Measurements from ENCODE around the gene ELL. TPM values are rescaled to one million over a fixed set of nuclear protein-coding genes. Genes with fewer than 3 reads are reported as not detected.

The ELL gene
- polyA plus RNA-seq, 3 donors = 12.2 to 35.3 (median 12.6) TPM

DNA sequence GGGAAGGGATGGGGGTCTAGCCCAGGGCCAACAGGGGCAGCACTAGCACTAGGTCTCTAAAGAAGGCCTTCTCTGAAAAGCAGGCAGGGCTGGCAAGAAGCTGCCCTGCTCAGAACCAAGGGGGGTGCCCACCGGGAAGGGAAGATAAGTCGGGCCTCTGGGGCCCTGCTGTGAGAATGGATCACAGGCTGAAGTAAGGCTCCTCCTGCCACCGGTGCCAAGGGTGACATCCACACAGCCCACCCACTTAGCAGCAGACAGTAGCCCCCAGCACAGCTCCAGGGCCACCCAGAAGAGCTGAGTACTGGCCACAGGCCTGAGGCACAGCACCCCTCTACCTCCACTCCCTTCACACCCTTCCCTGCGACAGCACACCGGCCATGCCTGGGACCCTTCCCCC, 5.9 kb downstream of the ELL start:
- Histone ChIP-seq H3K9ac (ENCODE audit: insufficient read depth, low read length, poor library complexity, severe bottlenecking) (peak overlapping the region; percentile 66), H3K36me3 (replicated peaks in 1 of 2; ENCODE audit: control insufficient read depth in 1 of 2, insufficient read depth in 2 of 2, low read length in 2 of 2) (peaks cover 0 to 7% of the 10 kb centered on the region in 2 donors), H3K79me2 (ENCODE audit: insufficient read depth, low read length) (peaks cover 99% of the 10 kb centered on the region), H3K27me3 (ENCODE audit: control insufficient read depth in 2 of 2, insufficient read depth in 2 of 2, low read length in 2 of 2) (no peaks in the 10 kb centered on the region), H4K20me1 (ENCODE audit: insufficient read depth, low read length) (peaks cover 96% of the 10 kb centered on the region), H3K27ac (ENCODE audit: low read depth in 1 of 2, low read length in 2 of 2) (peak overlapping the region; percentile 87 to 91), H3K9me3 (replicated peaks in 1 of 2; ENCODE audit: control insufficient read depth in 1 of 2, insufficient read depth in 1 of 2, low read length in 2 of 2) (no peaks in the 10 kb centered on the region), H3K4me2 (replicated peaks; ENCODE audit: extremely low read depth, low read length, poor library complexity, severe bottlenecking) (peak overlapping the region; percentile 59), H2AFZ (ENCODE audit: insufficient read depth, low read depth, low read length, poor library complexity, severe bottlenecking) (no peak overlapping the region), H3K4me3 (replicated peaks in 1 of 3; ENCODE audit: low read depth in 2 of 3, low read length in 3 of 3) (peak overlapping the region in 1 of 3 experiments; percentile 48), H3K4me1 (ENCODE audit: control insufficient read depth in 1 of 2, insufficient read depth in 2 of 2, low read length in 2 of 2) (peaks cover 54 to 63% of the 10 kb centered on the region in 2 donors)
- Mint-ChIP-seq H3K4me3 (no peak overlapping the region), H3K4me1 (peaks cover 79% of the 10 kb centered on the region), H3K9me3 (no peaks in the 10 kb centered on the region), H3K36me3 (peaks cover 29 to 37% of the 10 kb centered on the region in 2 donors), H3K27ac (peak overlapping the region; percentile 98 to 100 (median 99)), H3K27me3 (ENCODE audit: low read depth in 3 of 3) (peaks cover 0 to 4% (median 3%) of the 10 kb centered on the region in 3 donors)
- intact Hi-C loops (cut with micrococcal nuclease) = no loop called here
- DNase-seq = no peak
- 90% methylated on average over 5 of the region's 5 CpGs for WGBS (ENCODE audit: insufficient coverage)
- TF ChIP-seq CTCF (IDR thresholded peaks at IDR 0.05) = no peak

- Mint-ChIP-seq H3K36me3 (peaks cover 32 to 37% of the 10 kb centered on the region in 2 donors), H3K4me1 (peaks cover 80% of the 10 kb centered on the region), H3K27ac (peak overlapping the region; percentile 98 to 100 (median 99)), H3K27me3 (ENCODE audit: low read depth in 3 of 3) (peaks cover 0 to 4% (median 3%) of the 10 kb centered on the region in 3 donors), H3K4me3 (peak overlapping the region; percentile 70 to 72), H3K9me3 (no peaks in the 10 kb centered on the region)
- H2AFZ ChIP-seq (ENCODE audit: insufficient read depth, low read depth, low read length, poor library complexity, severe bottlenecking) = no peak overlapping the region
- H3K4me1 ChIP-seq (ENCODE audit: control insufficient read depth in 1 of 2, insufficient read depth in 2 of 2, low read length in 2 of 2) = peaks cover 50 to 65% of the 10 kb centered on the region in 2 donors
- intact Hi-C loops (cut with micrococcal nuclease) = no loop called here
- WGBS (ENCODE audit: insufficient coverage) = 21% methylated on average over 14 of the region's 17 CpGs
- peak overlapping the region; percentile 59 for H3K4me2 ChIP-seq (replicated peaks; ENCODE audit: extremely low read depth, low read length, poor library complexity, severe bottlenecking)
- H3K27ac ChIP-seq (ENCODE audit: low read depth in 1 of 2, low read length in 2 of 2) = peak overlapping the region; percentile 87 to 91
- peaks cover 96% of the 10 kb centered on the region for H4K20me1 ChIP-seq (ENCODE audit: insufficient read depth, low read length)
- H3K36me3 ChIP-seq (replicated peaks in 1 of 2; ENCODE audit: control insufficient read depth in 1 of 2, insufficient read depth in 2 of 2, low read length in 2 of 2) = peaks cover 0 to 7% of the 10 kb centered on the region in 2 donors
- peaks cover 98% of the 10 kb centered on the region for H3K79me2 ChIP-seq (ENCODE audit: insufficient read depth, low read length)
- peak overlapping the region in 1 of 3 experiments; percentile 48 for H3K4me3 ChIP-seq (replicated peaks in 1 of 3; ENCODE audit: low read depth in 2 of 3, low read length in 3 of 3)
- no peaks in the 10 kb centered on the region for H3K9me3 ChIP-seq (replicated peaks in 1 of 2; ENCODE audit: control insufficient read depth in 1 of 2, insufficient read depth in 1 of 2, low read length in 2 of 2)
- no peak for TF ChIP-seq CTCF (IDR thresholded peaks at IDR 0.05)
- peak; percentile 98 to 99 (median 99) for DNase-seq
- H3K27me3 ChIP-seq (ENCODE audit: control insufficient read depth in 2 of 2, insufficient read depth in 2 of 2, low read length in 2 of 2) = no peaks in the 10 kb centered on the region
- peak overlapping the region; percentile 66 for H3K9ac ChIP-seq (ENCODE audit: insufficient read depth, low read length, poor library complexity, severe bottlenecking)
Measured at GRCh38 chr19:18514800-18515682, 6.8 kb downstream of the ELL start.

Data from CD14-positive monocyte (primary cell).